ENCODE measurements around the gene ENTPD2.
A peak's percentile ranks its signal among the peaks of the same experiment; 100 is the strongest.

GRCh38 chr9:137049544-137050449 lies 4.1 kb downstream of the ENTPD2 start:
- TF ChIP-seq, protein P1, sequence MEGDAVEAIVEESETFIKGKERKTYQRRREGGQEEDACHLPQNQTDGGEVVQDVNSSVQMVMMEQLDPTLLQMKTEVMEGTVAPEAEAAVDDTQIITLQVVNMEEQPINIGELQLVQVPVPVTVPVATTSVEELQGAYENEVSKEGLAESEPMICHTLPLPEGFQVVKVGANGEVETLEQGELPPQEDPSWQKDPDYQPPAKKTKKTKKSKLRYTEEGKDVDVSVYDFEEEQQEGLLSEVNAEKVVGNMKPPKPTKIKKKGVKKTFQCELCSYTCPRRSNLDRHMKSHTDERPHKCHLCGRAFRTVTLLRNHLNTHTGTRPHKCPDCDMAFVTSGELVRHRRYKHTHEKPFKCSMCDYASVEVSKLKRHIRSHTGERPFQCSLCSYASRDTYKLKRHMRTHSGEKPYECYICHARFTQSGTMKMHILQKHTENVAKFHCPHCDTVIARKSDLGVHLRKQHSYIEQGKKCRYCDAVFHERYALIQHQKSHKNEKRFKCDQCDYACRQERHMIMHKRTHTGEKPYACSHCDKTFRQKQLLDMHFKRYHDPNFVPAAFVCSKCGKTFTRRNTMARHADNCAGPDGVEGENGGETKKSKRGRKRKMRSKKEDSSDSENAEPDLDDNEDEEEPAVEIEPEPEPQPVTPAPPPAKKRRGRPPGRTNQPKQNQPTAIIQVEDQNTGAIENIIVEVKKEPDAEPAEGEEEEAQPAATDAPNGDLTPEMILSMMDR (IDR thresholded peaks at IDR 0.05; ENCODE audit: extremely low read depth in 1 of 2, insufficient read depth in 1 of 2, low read depth in 1 of 2, low read length in 2 of 2) = peak; percentile 54 to 79
- no peak for TF ChIP-seq POLR2AphosphoS5 (IDR thresholded peaks at IDR 0.05; ENCODE audit: insufficient read depth, low read depth, low read length)
- TF ChIP-seq POLR2A (IDR thresholded peaks at IDR 0.05; ENCODE audit: low read depth, low read length) = no peak
- no peak for TF ChIP-seq EZH2 (IDR thresholded peaks at IDR 0.05; ENCODE audit: borderline replicate concordance, low read depth, low read length, severe bottlenecking)
- no peak for TF ChIP-seq GATA2 (IDR thresholded peaks at IDR 0.05; ENCODE audit: insufficient read depth, insufficient read length, low read depth, low read length)
- no peak for TF ChIP-seq MAX (IDR thresholded peaks at IDR 0.05; ENCODE audit: insufficient read depth, insufficient read length)
- TF ChIP-seq MYC (IDR thresholded peaks at IDR 0.05; ENCODE audit: low read depth, low read length) = no peak
